ENCODE data around the gene UBN2. TPM values are rescaled to one million over a fixed set of nuclear protein-coding genes. Genes with fewer than 3 reads are reported as not detected.

Gene UBN2
- total RNA-seq, 2 experiments from 2014 or later = 7.0 to 7.6 TPM

GRCh38 chr7:139254728-139255127 is 23.7 kb downstream of the UBN2 start:
- H3K36me3 Mint-ChIP-seq (ENCODE audit: low read depth) = peaks cover 20% of the 10 kb centered on the region
- no peaks in the 10 kb centered on the region for H3K9me3 Mint-ChIP-seq
- no peak overlapping the region for H3K4me3 Mint-ChIP-seq

GRCh38 chr7:139255290-139255689 is 24.3 kb downstream of the UBN2 start:
- ATAC-seq (no peak), DNase-seq (no peak)
- Mint-ChIP-seq H3K27ac (no peak overlapping the region), H3K9me3 (no peaks in the 10 kb centered on the region), H3K36me3 (ENCODE audit: low read depth) (peaks cover 20% of the 10 kb centered on the region), H3K4me3 (no peak overlapping the region), H3K27me3 (no peaks in the 10 kb centered on the region), H3K4me1 (ENCODE audit: low read depth) (no peaks in the 10 kb centered on the region)
- ChIA-PET CTCF (no interaction called here), POLR2A (interaction anchor here (1.1 kb wide), 1 partner anchor 10 kb away, joined by 3 read pairs; no protein-coding TSS in a partner anchor)
- intact Hi-C loops (cut with micrococcal nuclease) = no loop called here
- no peak for TF ChIP-seq CTCF (IDR thresholded peaks at IDR 0.05)

More at GRCh38 chr7:139254728-139255127, 23.7 kb downstream of the UBN2 start:
- ChIA-PET POLR2A (interaction anchor here (1.1 kb wide), 1 partner anchor 11 kb away, joined by 3 read pairs; no protein-coding TSS in a partner anchor), CTCF (no interaction called here)
- intact Hi-C loops (cut with micrococcal nuclease) = no loop called here
- DNase-seq (no peak), ATAC-seq (no peak)
- no peak for TF ChIP-seq CTCF (IDR thresholded peaks at IDR 0.05)
- Mint-ChIP-seq H3K4me1 (ENCODE audit: low read depth) (no peaks in the 10 kb centered on the region), H3K27me3 (no peaks in the 10 kb centered on the region), H3K27ac (no peak overlapping the region)

- POLR2A ChIA-PET = no interaction called here
- Mint-ChIP-seq H3K4me3 (no peak overlapping the region), H3K27ac (no peak overlapping the region), H3K36me3 (ENCODE audit: low read depth) (peaks cover 14% of the 10 kb centered on the region), H3K27me3 (no peaks in the 10 kb centered on the region), H3K4me1 (ENCODE audit: low read depth) (no peaks in the 10 kb centered on the region), H3K9me3 (no peaks in the 10 kb centered on the region)
- no peak for TF ChIP-seq CTCF (IDR thresholded peaks at IDR 0.05)
- ATAC-seq = no peak
- intact Hi-C loops (cut with micrococcal nuclease) = no loop called here
- DNase-seq = no peak
- CTCF ChIA-PET = no interaction called here
Measured at GRCh38 chr7:139259142-139259541, 28.1 kb downstream of the UBN2 start.

DNA sequence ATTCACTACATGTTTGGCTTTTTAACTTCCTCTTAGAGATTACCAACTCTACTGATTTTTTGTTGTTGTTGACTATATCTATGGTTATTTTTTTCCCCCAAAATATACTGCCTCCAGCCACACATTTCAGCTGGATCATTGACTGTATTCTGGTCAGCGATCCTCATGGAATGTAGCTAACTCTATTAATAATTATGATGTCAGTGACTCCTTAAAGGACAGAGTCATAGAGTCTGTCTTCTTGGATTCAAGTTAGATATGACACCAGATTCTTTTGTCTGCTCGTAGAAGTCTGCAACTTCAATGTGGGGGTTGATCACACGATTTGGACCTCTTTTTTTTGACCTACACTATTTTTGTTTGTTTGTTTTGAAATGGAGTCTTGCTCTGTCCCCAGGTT is 33.2 kb downstream of the UBN2 start:
- Mint-ChIP-seq H3K27ac (no peak overlapping the region), H3K36me3 (ENCODE audit: low read depth) (peaks cover 24% of the 10 kb centered on the region), H3K4me3 (no peak overlapping the region), H3K4me1 (ENCODE audit: low read depth) (no peaks in the 10 kb centered on the region), H3K27me3 (no peaks in the 10 kb centered on the region), H3K9me3 (no peaks in the 10 kb centered on the region)
- no peak for DNase-seq
- ChIA-PET CTCF (no interaction called here), POLR2A (no interaction called here)
- intact Hi-C loops (cut with micrococcal nuclease) = no loop called here
- no peak for ATAC-seq
- TF ChIP-seq CTCF (IDR thresholded peaks at IDR 0.05) = no peak

DNA sequence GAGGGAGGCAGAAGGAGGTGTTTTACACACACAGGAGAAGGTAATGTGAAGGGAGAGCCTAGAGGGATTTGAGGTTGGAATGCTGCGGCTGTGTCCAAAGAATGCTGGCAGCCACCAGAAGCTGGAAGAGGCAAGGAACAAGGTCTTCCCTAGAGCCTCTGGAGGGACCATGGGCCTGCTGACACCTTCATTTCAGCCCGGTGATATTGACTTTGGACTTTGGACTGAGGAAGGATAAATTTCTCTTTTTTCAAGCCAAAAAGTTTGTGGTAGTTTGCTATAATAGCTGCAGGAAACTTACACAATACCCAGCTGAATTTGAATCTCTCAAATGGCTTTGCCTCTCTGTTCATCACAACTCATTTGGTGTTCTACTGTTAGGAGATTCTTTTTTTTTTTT is 34.6 kb downstream of the UBN2 start:
- intact Hi-C loops (cut with micrococcal nuclease) = no loop called here
- Mint-ChIP-seq H3K4me3 (no peak overlapping the region), H3K9me3 (no peaks in the 10 kb centered on the region), H3K4me1 (ENCODE audit: low read depth) (no peaks in the 10 kb centered on the region), H3K36me3 (ENCODE audit: low read depth) (peaks cover 24% of the 10 kb centered on the region), H3K27me3 (no peaks in the 10 kb centered on the region), H3K27ac (no peak overlapping the region)
- ChIA-PET POLR2A (interaction anchor here (1.4 kb wide), 1 partner anchor 11 kb away, joined by 3 read pairs; no protein-coding TSS in a partner anchor), CTCF (no interaction called here)
- no peak for ATAC-seq
- DNase-seq = no peak
- TF ChIP-seq CTCF (IDR thresholded peaks at IDR 0.05) = no peak

Measured in activated CD8-positive, alpha-beta T cell treated with anti-CD3 and anti-CD28 coated beads for 36 hours (primary cell).